Measurements from ENCODE around the gene MIER1.

GRCh38 chr1:66980745-66981367, 56.1 kb downstream of the MIER1 start:
- TF ChIP-seq CTCF (IDR thresholded peaks at IDR 0.05): no peak
- no peak for TF ChIP-seq POLR2A (IDR thresholded peaks at IDR 0.05; ENCODE audit: low read depth)
